ENCODE data around the gene THSD7A. TPM values are rescaled to one million over a fixed set of nuclear protein-coding genes. Genes with fewer than 3 reads are reported as not detected.

Gene THSD7A
- total and polyA plus RNA-seq, 11 donors = 0.11 to 5.2 (median 1.1) TPM

GRCh38 chr7:11506417-11506816, 325.6 kb downstream of the THSD7A start:
- TF ChIP-seq POLR2A (IDR thresholded peaks at IDR 0.05) = no peak
- TF ChIP-seq CTCF (IDR thresholded peaks at IDR 0.05) = no peak
- ATAC-seq (no peak), DNase-seq (no peak)
- H3K27me3 ChIP-seq = no peaks in the 10 kb centered on the region
- H3K36me3 ChIP-seq = no peaks in the 10 kb centered on the region
- H3K4me3 ChIP-seq = no peak overlapping the region
- no peaks in the 10 kb centered on the region for H3K4me1 ChIP-seq
- no peak overlapping the region for H3K27ac ChIP-seq
- intact Hi-C loops (cut with DNase I) = no loop called here
- H3K9me3 ChIP-seq = peaks cover 0 to 28% (median 7%) of the 10 kb centered on the region in 12 donors

- H3K36me3 ChIP-seq = no peaks in the 10 kb centered on the region
- WGBS, 4 donors = 79 to 84% (median 81%) methylated on average over 3 of the region's 3 CpGs
- ATAC-seq (no peak), DNase-seq (no peak)
- no peak overlapping the region for H3K4me3 ChIP-seq
- intact Hi-C loops (cut with DNase I) = no loop called here
- no peaks in the 10 kb centered on the region for H3K4me1 ChIP-seq
- no peak for TF ChIP-seq POLR2A (IDR thresholded peaks at IDR 0.05)
- no peak overlapping the region for H3K27ac ChIP-seq
- H3K9me3 ChIP-seq = peaks cover 0 to 37% (median 12%) of the 10 kb centered on the region in 12 donors
- H3K27me3 ChIP-seq = no peaks in the 10 kb centered on the region
Measured at GRCh38 chr7:11505471-11505985, 326.5 kb downstream of the THSD7A start.

- ATAC-seq = no peak
Measured at GRCh38 chr7:11492307-11492706, 339.7 kb downstream of the THSD7A start.

GRCh38 chr7:11491811-11492210, 340.2 kb downstream of the THSD7A start:
- WGBS, 4 donors = 64 to 80% (median 73%) methylated on average over 4 of the region's 4 CpGs
- DNase-seq (no peak), ATAC-seq (no peak)
- Histone ChIP-seq H3K4me1 (no peaks in the 10 kb centered on the region), H3K9me3 (peaks cover 0 to 6% (median 0%) of the 10 kb centered on the region in 12 donors), H3K27ac (no peak overlapping the region), H3K27me3 (no peaks in the 10 kb centered on the region), H3K4me3 (no peak overlapping the region), H3K36me3 (no peaks in the 10 kb centered on the region)
- no peak for TF ChIP-seq POLR2A (IDR thresholded peaks at IDR 0.05)
- TF ChIP-seq CTCF (IDR thresholded peaks at IDR 0.05) = no peak
- intact Hi-C loops (cut with DNase I) = no loop called here

More at GRCh38 chr7:11492307-11492706, 339.7 kb downstream of the THSD7A start:
- Histone ChIP-seq H3K4me1 (no peaks in the 10 kb centered on the region), H3K4me3 (no peak overlapping the region), H3K9me3 (peaks cover 0 to 6% (median 0%) of the 10 kb centered on the region in 12 donors), H3K36me3 (no peaks in the 10 kb centered on the region), H3K27me3 (no peaks in the 10 kb centered on the region), H3K27ac (no peak overlapping the region)
- intact Hi-C loops (cut with DNase I) = no loop called here
- WGBS, 4 donors = 64 to 70% (median 68%) methylated on average over 1 of the region's 1 CpG
- no peak for DNase-seq
- TF ChIP-seq POLR2A (IDR thresholded peaks at IDR 0.05) = no peak
- no peak for TF ChIP-seq CTCF (IDR thresholded peaks at IDR 0.05)

GRCh38 chr7:11489280-11489679, 342.7 kb downstream of the THSD7A start:
- Histone ChIP-seq H3K4me3 (no peak overlapping the region), H3K9me3 (peaks cover 0 to 6% (median 0%) of the 10 kb centered on the region in 12 donors), H3K4me1 (no peaks in the 10 kb centered on the region), H3K36me3 (no peaks in the 10 kb centered on the region), H3K27me3 (no peaks in the 10 kb centered on the region), H3K27ac (no peak overlapping the region)
- TF ChIP-seq CTCF (IDR thresholded peaks at IDR 0.05) (no peak), POLR2A (IDR thresholded peaks at IDR 0.05) (no peak)
- intact Hi-C loops (cut with DNase I) = no loop called here
- ATAC-seq (no peak), DNase-seq (no peak)

Data from heart left ventricle (tissue), 16 donors.